Mesenchymal stem cell (in vitro differentiated cells and primary cell): ENCODE results near the gene CROCC2.
A peak's percentile ranks its signal among the peaks of the same experiment; 100 is the strongest.

ENCODE experiments used
- DNase-seq: peaks from one replicate; pipeline ENCODE4 v3.0.0-alpha.2; 2013
- H2AFZ ChIP-seq: one replicate; pipeline ENCODE4 v1.6.1; 2013; ENCODE audit warnings: low read depth, mild to moderate bottlenecking, control low read depth, inconsistent platforms, low read length, moderate library complexity
- H2AK5ac ChIP-seq: 2 replicates; pipeline ENCODE4 v1.6.1; 2013; ENCODE audit warnings: low read length, moderate library complexity, mild to moderate bottlenecking, inconsistent platforms; ENCODE audit not compliant: severe bottlenecking
- H2BK120ac ChIP-seq: one replicate; pipeline ENCODE4 v1.6.1; 2013; ENCODE audit warnings: low read depth, mild to moderate bottlenecking, inconsistent platforms, low read length, moderate library complexity
- H2BK12ac ChIP-seq, 2 experiments: one replicate each; pipeline ENCODE4 v1.6.1; 2013; ENCODE audit warnings: inconsistent platforms in 2 of 2, low read length in 2 of 2, mild to moderate bottlenecking in 2 of 2, moderate library complexity in 2 of 2, control low read depth in 1 of 2
- H2BK15ac ChIP-seq: one replicate; pipeline ENCODE4 v1.6.1; 2013; ENCODE audit warnings: mild to moderate bottlenecking, low read depth, inconsistent platforms; ENCODE audit not compliant: poor library complexity, severe bottlenecking
- H2BK5ac ChIP-seq: 2 replicates; pipeline ENCODE4 v1.6.1; 2013; ENCODE audit warnings: low read depth, mild to moderate bottlenecking, low read length, control low read depth, inconsistent platforms; ENCODE audit not compliant: poor library complexity, severe bottlenecking
- H3K14ac ChIP-seq, 2 experiments: one replicate each; pipeline ENCODE4 v1.6.1; 2013; ENCODE audit warnings: inconsistent platforms in 2 of 2, low read length in 2 of 2, control low read depth in 1 of 2, mild to moderate bottlenecking in 1 of 2, moderate library complexity in 1 of 2
- H3K18ac ChIP-seq, 2 experiments: one replicate each; pipeline ENCODE4 v1.6.1; 2013; ENCODE audit warnings: inconsistent platforms in 2 of 2, low read length in 2 of 2, control low read depth in 1 of 2, low read depth in 1 of 2, mild to moderate bottlenecking in 1 of 2
- H3K23ac ChIP-seq, 2 experiments: one replicate each; pipeline ENCODE4 v1.6.1; 2013; ENCODE audit warnings: inconsistent platforms in 2 of 2, low read length in 2 of 2, mild to moderate bottlenecking in 2 of 2, moderate library complexity in 2 of 2, control low read depth in 1 of 2
- H3K27ac ChIP-seq: 2 replicates; pipeline ENCODE4 v1.5.1; 2013; ENCODE audit warnings: mild to moderate bottlenecking, moderate library complexity, low read length, control low read depth, inconsistent platforms; ENCODE audit not compliant: poor library complexity, severe bottlenecking
- H3K27me3 ChIP-seq, 2 experiments: 2 replicates each; pipeline versions ENCODE4 v1.6.1 to v1.7.0; 2013; ENCODE audit warnings: low read length in 2 of 2, mild to moderate bottlenecking in 2 of 2, moderate library complexity in 2 of 2, control low read depth in 1 of 2, inconsistent platforms in 1 of 2; ENCODE audit not compliant: control insufficient read depth in 1 of 2, insufficient read depth in 1 of 2
- H3K36me3 ChIP-seq, 2 experiments: 2 replicates each; pipeline versions ENCODE4 v1.6.1 to v1.7.0; 2013; ENCODE audit warnings: low read length in 2 of 2, control low read depth in 1 of 2, inconsistent platforms in 1 of 2, low read depth in 1 of 2, mild to moderate bottlenecking in 1 of 2; ENCODE audit not compliant: insufficient read depth in 2 of 2, control insufficient read depth in 1 of 2
- H3K4ac ChIP-seq, 2 experiments: one replicate each; pipeline ENCODE4 v1.6.1; 2013; ENCODE audit warnings: inconsistent platforms in 2 of 2, low read length in 2 of 2, mild to moderate bottlenecking in 2 of 2, moderate library complexity in 2 of 2, control low read depth in 1 of 2, low read depth in 1 of 2
- H3K4me1 ChIP-seq: 2 replicates; pipeline ENCODE4 v1.6.1; 2013; ENCODE audit warnings: low read depth, low read length, control low read depth; ENCODE audit not compliant: control insufficient read depth, insufficient read depth
- H3K4me2 ChIP-seq: 2 replicates; pipeline ENCODE4 v1.6.1; 2013; ENCODE audit warnings: low read length, mild to moderate bottlenecking, inconsistent platforms; ENCODE audit not compliant: poor library complexity, severe bottlenecking
- H3K4me3 ChIP-seq, 2 experiments: 2 replicates each; pipeline versions ENCODE4 v1.5.1 to v1.7.0; 2013; ENCODE audit warnings: low read length in 2 of 2, mild to moderate bottlenecking in 2 of 2, control low read depth in 1 of 2, low read depth in 1 of 2; ENCODE audit not compliant: insufficient read depth in 1 of 2
- H3K79me1 ChIP-seq: replicated peaks from 2 replicates; pipeline ENCODE4 v1.6.1; 2013; ENCODE audit warnings: mild to moderate bottlenecking, control low read depth, low read length, inconsistent platforms; ENCODE audit not compliant: poor library complexity, severe bottlenecking
- H3K9ac ChIP-seq: 2 replicates; pipeline ENCODE4 v1.7.0; 2013; ENCODE audit warnings: mild to moderate bottlenecking, low read length, moderate library complexity
- H3K9me3 ChIP-seq: 2 replicates; pipeline ENCODE4 v1.7.0; 2013; ENCODE audit warnings: mild to moderate bottlenecking, low read length; ENCODE audit not compliant: control insufficient read depth
- H4K8ac ChIP-seq: one replicate; pipeline ENCODE4 v1.6.1; 2013; ENCODE audit warnings: inconsistent platforms, mild to moderate bottlenecking, low read length, moderate library complexity
- H4K91ac ChIP-seq: one replicate; pipeline ENCODE4 v1.6.1; 2013; ENCODE audit warnings: mild to moderate bottlenecking, low read length, inconsistent platforms
- WGBS: methylation state at CpG from one replicate; pipeline ENCODE4 v1.1.7; 2013; ENCODE audit warnings: mixed read lengths; 5-methylcytosine and 5-hydroxymethylcytosine counted together

CROCC2 gene

GRCh38 chr2:240962300-240963064 lies 56.3 kb downstream of the CROCC2 start:
- Histone ChIP-seq H2BK12ac (peak overlapping the region; percentile 80 to 97), H3K4me3 (no peak overlapping the region), H3K23ac (peak overlapping the region in 1 of 2 experiments; percentile 14), H2BK15ac (peak overlapping the region; percentile 44), H2AK5ac (no peak overlapping the region), H3K36me3 (no peaks in the 10 kb centered on the region), H3K9me3 (no peaks in the 10 kb centered on the region), H2BK5ac (no peak overlapping the region), H3K4me1 (peaks cover 6% of the 10 kb centered on the region), H2AFZ (no peak overlapping the region), H3K4ac (peak overlapping the region; percentile 57 to 71), H3K27me3 (peaks cover 0 to 7% of the 10 kb centered on the region in 2 experiments), H4K91ac (peak overlapping the region; percentile 96), H3K4me2 (no peak overlapping the region), H4K8ac (peak overlapping the region; percentile 70), H3K18ac (peak overlapping the region; percentile 26 to 87), H3K79me1 (no peaks in the 10 kb centered on the region), H3K27ac (no peak overlapping the region), H3K14ac (peak overlapping the region in 1 of 2 experiments; percentile 90), H3K9ac (peak overlapping the region; percentile 87), H2BK120ac (peak overlapping the region; percentile 15)
- peak; percentile 62 for DNase-seq
- WGBS: 32% methylated on average over 29 of the region's 29 CpGs

GRCh38 chr2:240963065-240963867 lies 57.1 kb downstream of the CROCC2 start:
- no peaks in the 10 kb centered on the region for H3K79me1 ChIP-seq
- no peaks in the 10 kb centered on the region for H3K36me3 ChIP-seq
- peak overlapping the region; percentile 44 for H2BK15ac ChIP-seq
- H3K9ac ChIP-seq: peak overlapping the region; percentile 87
- H2AFZ ChIP-seq: no peak overlapping the region
- H2BK120ac ChIP-seq: peak overlapping the region; percentile 15
- H2AK5ac ChIP-seq: no peak overlapping the region
- peak overlapping the region; percentile 57 to 71 for H3K4ac ChIP-seq
- H3K27ac ChIP-seq: no peak overlapping the region
- H3K4me1 ChIP-seq: peaks cover 7% of the 10 kb centered on the region
- H3K23ac ChIP-seq: no peak overlapping the region
- WGBS: 90% methylated on average over 33 of the region's 33 CpGs
- peak overlapping the region; percentile 4 for H2BK5ac ChIP-seq
- no peak overlapping the region for H3K4me3 ChIP-seq
- peak overlapping the region; percentile 80 to 97 for H2BK12ac ChIP-seq
- no peak overlapping the region for H3K4me2 ChIP-seq
- peak overlapping the region in 1 of 2 experiments; percentile 90 for H3K14ac ChIP-seq
- DNase-seq: no peak
- H4K91ac ChIP-seq: peak overlapping the region; percentile 96
- peak overlapping the region; percentile 26 to 87 for H3K18ac ChIP-seq
- peak overlapping the region; percentile 70 for H4K8ac ChIP-seq
- H3K27me3 ChIP-seq: peaks cover 0 to 7% of the 10 kb centered on the region in 2 experiments
- no peaks in the 10 kb centered on the region for H3K9me3 ChIP-seq

- Histone ChIP-seq H3K14ac (no peak overlapping the region), H3K27ac (no peak overlapping the region), H3K9ac (no peak overlapping the region), H2BK15ac (no peak overlapping the region), H2BK12ac (peak overlapping the region; percentile 24 to 27), H3K18ac (no peak overlapping the region), H4K8ac (peak overlapping the region; percentile 16), H3K4me3 (no peak overlapping the region), H4K91ac (peak overlapping the region; percentile 96), H2AFZ (no peak overlapping the region), H3K4me1 (peaks cover 7% of the 10 kb centered on the region), H3K4ac (no peak overlapping the region), H2BK5ac (peak overlapping the region; percentile 4), H3K36me3 (no peaks in the 10 kb centered on the region), H3K4me2 (no peak overlapping the region), H3K79me1 (no peaks in the 10 kb centered on the region), H3K23ac (no peak overlapping the region), H3K9me3 (no peaks in the 10 kb centered on the region), H2AK5ac (no peak overlapping the region), H3K27me3 (peaks cover 0 to 6% of the 10 kb centered on the region in 2 experiments), H2BK120ac (no peak overlapping the region)
- DNase-seq: no peak
- 94% methylated on average over 19 of the region's 20 CpGs for WGBS
These were observed 58.0 kb downstream of the CROCC2 start for GRCh38 chr2:240963868-240964703.
